Astrocyte (in vitro differentiated cells and primary cell): ENCODE data around the gene TWNK.

Source experiments
- CTCF ChIP-seq: IDR thresholded peaks from 2 replicates; pipeline ENCODE4 v1.5.1; 2011; ENCODE audit warnings: low read depth, mild to moderate bottlenecking, inconsistent platforms, low read length, moderate library complexity; ENCODE audit not compliant: insufficient read depth
- EZH2 ChIP-seq: IDR thresholded peaks from 2 replicates; pipeline ENCODE4 v1.6.1; 2012; ENCODE audit warnings: mild to moderate bottlenecking, low read length, inconsistent platforms; ENCODE audit not compliant: insufficient read depth

- TF ChIP-seq CTCF (no peak), EZH2 (no peak)
Observed at GRCh38 chr10:100982916-100983830, 4.2 kb upstream of the TWNK start.
